ENCODE data around the gene SOX18. TPM values are rescaled to one million over a fixed set of nuclear protein-coding genes. Genes with fewer than 3 reads are reported as not detected.

Gene SOX18
- total RNA-seq, 2 experiments from 2014 or later = 0.13 to 0.21 TPM

DNA sequence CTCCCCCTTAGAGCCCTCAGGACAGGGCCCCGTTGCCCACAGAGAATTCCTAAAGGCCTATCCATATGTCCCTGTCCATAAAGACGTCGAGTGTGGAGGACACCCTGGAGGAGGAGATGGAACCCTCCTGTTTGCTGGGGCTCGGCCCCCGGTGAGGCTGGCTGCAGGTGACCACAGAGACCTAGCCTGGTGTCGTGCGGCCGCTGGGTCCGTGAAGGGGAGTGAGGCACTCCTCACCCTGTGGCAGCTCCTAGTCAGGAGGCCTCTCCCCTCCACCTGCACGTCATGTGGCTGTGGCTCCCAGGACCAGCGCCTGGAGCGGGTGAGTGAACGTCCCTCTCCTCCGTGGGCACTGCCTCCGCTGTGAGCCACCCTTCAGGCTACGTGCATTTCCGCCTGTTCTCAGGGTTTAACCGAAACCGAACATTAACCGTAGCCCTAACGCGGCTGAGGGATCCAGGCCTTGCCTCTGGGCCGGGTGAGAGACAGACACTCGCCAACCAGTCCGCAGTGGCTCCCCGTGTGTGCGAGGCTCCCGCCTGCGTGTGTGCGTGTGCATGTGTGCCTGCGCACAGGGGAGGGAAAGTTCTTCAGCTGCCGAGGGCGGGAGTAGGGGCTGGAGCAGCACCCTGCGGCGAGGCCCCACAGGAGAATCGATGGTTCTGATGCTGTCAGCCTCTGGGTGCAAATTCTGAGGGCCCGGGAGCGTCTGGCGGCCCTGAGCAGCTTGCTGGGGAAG, 7.6 kb upstream of the SOX18 start:
- H3K4me3 Mint-ChIP-seq = peak overlapping the region; percentile 75
- DNase-seq = peak; percentile 51
- H3K27ac Mint-ChIP-seq = peak overlapping the region; percentile 86
- H3K4me1 Mint-ChIP-seq (ENCODE audit: low read depth) = peaks cover 42% of the 10 kb centered on the region
- POLR2A ChIA-PET = interaction anchor here (0.9 kb wide), 1 partner anchor 19 kb away, joined by 6 read pairs; no protein-coding TSS in a partner anchor
- H3K36me3 Mint-ChIP-seq (ENCODE audit: low read depth) = no peaks in the 10 kb centered on the region
- peak; percentile 49 for ATAC-seq
- H3K9me3 Mint-ChIP-seq (ENCODE audit: insufficient read depth) = no peaks in the 10 kb centered on the region
- CTCF ChIA-PET = interaction anchor here (0.7 to 3.5 kb wide), 11 partner anchors 9 to 415 kb away, joined by 3 to 24 read pairs (median 4); partner anchors contain the start of genes ARFRP1, LKAAEAR1, PRPF6 and SAMD10
- peaks cover 4% of the 10 kb centered on the region for H3K27me3 Mint-ChIP-seq (ENCODE audit: low read depth)

DNA sequence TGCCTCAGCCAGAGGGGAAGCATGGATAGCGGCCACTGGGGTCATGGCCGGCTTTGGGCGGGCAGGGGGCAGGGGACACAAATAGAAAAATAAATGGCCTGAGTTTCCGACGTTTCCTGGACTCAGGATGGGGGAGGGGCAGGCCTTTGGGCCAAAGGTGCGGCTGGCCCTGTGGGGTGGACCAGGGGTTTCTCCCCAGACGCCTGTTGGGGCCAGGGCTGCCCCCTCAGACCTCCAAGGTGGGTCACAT, 7.1 kb upstream of the SOX18 start:
- ChIA-PET CTCF (interaction anchor here (3.1 to 3.5 kb wide), 2 partner anchors 17 to 76 kb away, joined by 19 to 24 read pairs; partner anchors contain the start of genes PRPF6 and SAMD10), POLR2A (no interaction called here)
- Mint-ChIP-seq H3K27ac (no peak overlapping the region), H3K4me3 (no peak overlapping the region), H3K27me3 (ENCODE audit: low read depth) (peaks cover 6% of the 10 kb centered on the region), H3K36me3 (ENCODE audit: low read depth) (no peaks in the 10 kb centered on the region), H3K4me1 (ENCODE audit: low read depth) (peaks cover 37% of the 10 kb centered on the region), H3K9me3 (ENCODE audit: insufficient read depth) (no peaks in the 10 kb centered on the region)
- ATAC-seq (no peak), DNase-seq (no peak)

DNA sequence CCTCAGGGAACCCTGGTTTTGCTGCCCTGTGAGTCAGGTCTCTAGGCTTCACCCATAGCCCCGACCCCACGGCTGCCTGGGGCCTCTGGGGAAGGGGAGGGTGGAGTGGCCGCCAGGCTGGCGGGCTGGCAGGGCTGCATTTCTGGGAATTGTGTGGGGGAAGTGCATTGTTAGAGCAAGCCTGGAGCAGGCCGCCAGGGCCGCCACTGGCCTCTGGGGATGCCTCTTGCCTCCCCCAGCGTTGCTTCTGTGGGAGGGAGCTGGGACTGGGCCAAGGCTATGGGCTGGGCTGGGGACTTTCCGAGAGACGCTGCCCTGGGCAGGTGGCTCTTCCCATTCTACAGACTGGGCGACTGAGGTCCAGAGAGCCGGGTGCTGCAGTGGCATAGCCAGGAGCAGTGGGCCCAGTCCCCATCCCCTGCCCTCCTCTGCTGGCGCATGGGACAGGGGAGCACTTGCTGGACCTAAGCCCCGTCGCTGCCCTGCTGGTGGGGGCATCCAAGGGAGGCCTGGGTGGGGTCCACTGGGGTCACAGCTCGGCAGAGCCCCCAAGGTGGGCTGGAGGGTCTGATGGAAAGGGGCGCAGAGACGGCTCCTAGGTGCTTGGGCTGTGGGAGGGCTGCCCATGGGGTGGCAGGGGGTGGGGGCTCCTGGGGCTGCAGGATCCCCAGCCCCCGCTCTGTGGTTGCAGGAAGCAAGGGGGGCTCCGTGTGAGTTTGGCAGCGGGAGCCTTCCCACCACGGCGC, 6.6 kb upstream of the SOX18 start:
- DNase-seq = no peak
- Mint-ChIP-seq H3K36me3 (ENCODE audit: low read depth) (no peaks in the 10 kb centered on the region), H3K4me3 (no peak overlapping the region), H3K9me3 (ENCODE audit: insufficient read depth) (no peaks in the 10 kb centered on the region), H3K27me3 (ENCODE audit: low read depth) (peaks cover 8% of the 10 kb centered on the region), H3K27ac (no peak overlapping the region), H3K4me1 (ENCODE audit: low read depth) (peaks cover 37% of the 10 kb centered on the region)
- ChIA-PET POLR2A (interaction anchor here (1.5 kb wide), 1 partner anchor 19 kb away, joined by 3 read pairs; no protein-coding TSS in a partner anchor), CTCF (interaction anchor here (3.1 to 3.5 kb wide), 2 partner anchors 16 to 76 kb away, joined by 19 to 24 read pairs; partner anchors contain the start of genes PRPF6 and SAMD10)
- ATAC-seq = no peak

DNA sequence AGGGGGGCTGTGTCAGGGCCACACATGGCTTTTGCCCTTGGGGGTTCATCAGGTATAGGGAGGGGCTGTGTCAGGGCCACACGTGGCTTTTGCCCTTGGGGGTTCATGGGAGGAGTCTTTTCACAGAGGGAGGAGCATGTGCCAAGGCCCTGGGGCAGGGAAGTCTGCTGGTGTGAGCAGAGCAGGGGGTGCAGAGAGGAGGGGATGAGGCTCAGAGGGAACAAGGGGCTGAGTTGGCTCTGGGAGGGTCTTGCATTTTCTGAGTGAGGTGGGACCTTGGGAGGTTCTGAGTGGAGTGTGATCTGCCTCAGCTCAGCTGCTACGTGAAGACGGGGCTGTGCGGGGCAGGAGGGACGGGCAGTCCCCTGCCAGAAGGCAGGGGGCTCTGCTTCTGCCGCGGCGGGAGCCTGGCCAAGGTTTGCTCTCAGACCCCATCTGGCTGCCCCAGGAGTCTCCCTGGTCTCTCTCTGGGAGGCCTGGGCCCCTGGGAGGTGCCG, 6.0 kb upstream of the SOX18 start:
- H3K27ac Mint-ChIP-seq = peak overlapping the region; percentile 30

DNA sequence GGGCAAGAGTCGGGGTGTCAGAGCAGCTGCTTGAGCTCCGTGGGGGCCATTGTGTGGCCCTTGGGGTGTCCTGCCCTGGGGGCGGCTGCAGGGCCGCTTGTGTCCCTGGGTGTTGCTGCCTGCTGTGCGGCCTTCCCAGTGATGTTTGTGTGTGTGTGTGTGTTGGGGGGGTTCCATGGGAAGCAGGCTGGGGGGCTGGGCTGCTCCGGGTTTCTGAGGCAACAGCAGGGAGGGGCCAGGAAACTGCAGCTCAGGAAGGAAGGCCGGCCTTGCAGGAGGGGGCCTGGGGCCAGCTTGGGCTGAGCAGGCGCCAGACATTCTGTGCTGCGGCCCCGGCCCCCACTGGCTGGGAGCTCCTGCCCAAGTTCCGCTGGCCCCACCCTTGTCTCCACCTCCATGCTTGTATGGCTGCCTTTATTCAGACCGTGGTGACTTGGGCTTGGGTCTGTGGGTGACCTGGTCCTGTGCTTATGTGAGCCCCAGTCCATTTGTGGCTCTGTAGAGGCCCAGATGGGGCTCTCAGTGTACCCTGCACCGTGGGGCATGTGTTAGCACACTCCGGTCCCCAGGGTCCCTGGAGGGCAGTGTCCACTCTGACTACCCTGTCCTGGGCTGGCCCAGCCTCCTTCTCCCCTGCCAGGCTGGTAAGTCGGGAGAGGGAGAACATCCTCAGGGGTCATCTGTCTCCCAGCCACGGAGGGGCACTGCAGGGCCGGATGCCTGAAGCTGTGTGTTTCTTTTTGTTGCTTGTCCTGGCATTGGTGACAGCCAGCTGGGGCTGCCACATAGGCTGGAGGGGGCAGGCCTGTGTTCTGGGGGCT, 4.6 kb upstream of the SOX18 start:
- Mint-ChIP-seq H3K4me3 (no peak overlapping the region), H3K27me3 (ENCODE audit: low read depth) (peaks cover 20% of the 10 kb centered on the region), H3K9me3 (ENCODE audit: insufficient read depth) (no peaks in the 10 kb centered on the region), H3K36me3 (ENCODE audit: low read depth) (no peaks in the 10 kb centered on the region), H3K27ac (peak overlapping the region; percentile 43), H3K4me1 (ENCODE audit: low read depth) (peaks cover 38% of the 10 kb centered on the region)
- POLR2A ChIA-PET = interaction anchor here (0.8 to 1.2 kb wide), 2 partner anchors 12 to 15 kb away, joined by 3 to 4 read pairs; no protein-coding TSS in a partner anchor
- CTCF ChIA-PET = interaction anchor here (0.6 to 7.5 kb wide), 9 partner anchors 9 to 74 kb away, joined by 3 to 51 read pairs (median 3); partner anchors contain the start of genes OPRL1, PRPF6, SAMD10 and TCEA2
- ATAC-seq (no peak), DNase-seq (no peak)

More for the DNA sequence above, 6.0 kb upstream of the SOX18 start:
- Mint-ChIP-seq H3K36me3 (ENCODE audit: low read depth) (no peaks in the 10 kb centered on the region), H3K4me1 (ENCODE audit: low read depth) (peaks cover 39% of the 10 kb centered on the region), H3K9me3 (ENCODE audit: insufficient read depth) (no peaks in the 10 kb centered on the region), H3K27me3 (ENCODE audit: low read depth) (peaks cover 14% of the 10 kb centered on the region), H3K4me3 (no peak overlapping the region)
- POLR2A ChIA-PET = interaction anchor here (1.5 kb wide), 1 partner anchor 19 kb away, joined by 3 read pairs; no protein-coding TSS in a partner anchor
- no peak for ATAC-seq
- CTCF ChIA-PET = interaction anchor here (1.2 to 7.5 kb wide), 4 partner anchors 16 to 64 kb away, joined by 3 to 51 read pairs (median 14); partner anchors contain the start of gene OPRL1
- no peak for DNase-seq

DNA sequence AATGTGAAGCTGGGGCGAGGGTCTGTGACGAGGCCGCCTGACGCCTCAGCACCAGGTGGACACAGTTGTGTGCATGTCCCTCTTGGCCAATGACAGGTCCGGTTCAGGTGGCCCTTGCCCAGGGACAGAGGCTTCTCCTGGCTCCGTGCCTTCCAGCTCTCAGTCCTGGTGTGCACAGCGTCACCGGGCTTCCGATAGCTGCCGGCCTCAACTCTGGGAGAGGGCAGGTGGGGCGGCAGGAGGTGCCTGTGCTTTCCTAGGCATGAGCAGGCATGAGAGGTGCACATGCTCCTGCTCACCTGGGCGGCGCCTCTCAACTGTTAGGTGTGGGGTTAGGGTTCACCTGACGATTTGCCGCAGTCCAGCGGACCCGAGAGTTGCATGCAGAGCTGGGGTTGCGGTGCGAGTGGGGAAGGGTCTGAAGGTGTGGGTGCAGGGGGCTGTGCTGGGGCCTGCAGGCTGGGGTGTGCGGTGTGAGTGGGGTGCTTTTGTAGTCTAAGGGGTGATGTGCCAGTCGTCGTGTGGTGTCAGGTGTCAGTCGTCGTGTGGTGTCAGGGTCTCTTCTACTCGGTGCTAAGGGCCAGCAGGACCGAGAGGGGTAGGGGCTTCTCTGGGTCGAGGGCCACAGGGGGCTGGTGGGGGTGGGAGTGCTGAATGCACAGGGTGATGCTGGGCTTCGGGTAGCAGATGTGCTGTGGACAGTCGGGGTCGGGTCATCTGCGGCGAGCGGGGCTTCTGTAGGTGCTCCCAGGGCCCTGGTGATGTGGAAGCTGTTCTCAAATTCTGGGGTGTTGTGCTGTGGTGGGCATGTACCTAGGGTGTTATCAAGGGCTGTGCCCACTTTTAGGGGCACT, 3.8 kb upstream of the SOX18 start:
- Mint-ChIP-seq H3K27me3 (ENCODE audit: low read depth) (peaks cover 22% of the 10 kb centered on the region), H3K9me3 (ENCODE audit: insufficient read depth) (no peaks in the 10 kb centered on the region), H3K4me1 (ENCODE audit: low read depth) (peaks cover 37% of the 10 kb centered on the region), H3K27ac (peak overlapping the region; percentile 43), H3K4me3 (no peak overlapping the region), H3K36me3 (ENCODE audit: low read depth) (no peaks in the 10 kb centered on the region)
- no peak for DNase-seq
- POLR2A ChIA-PET = interaction anchor here (0.8 kb wide), 1 partner anchor 9 kb away, joined by 3 read pairs; no protein-coding TSS in a partner anchor
- CTCF ChIA-PET = interaction anchor here (0.9 to 7.5 kb wide), 3 partner anchors 10 to 68 kb away, joined by 3 to 51 read pairs (median 3); partner anchors contain the start of gene TCEA2
- no peak for ATAC-seq

DNA sequence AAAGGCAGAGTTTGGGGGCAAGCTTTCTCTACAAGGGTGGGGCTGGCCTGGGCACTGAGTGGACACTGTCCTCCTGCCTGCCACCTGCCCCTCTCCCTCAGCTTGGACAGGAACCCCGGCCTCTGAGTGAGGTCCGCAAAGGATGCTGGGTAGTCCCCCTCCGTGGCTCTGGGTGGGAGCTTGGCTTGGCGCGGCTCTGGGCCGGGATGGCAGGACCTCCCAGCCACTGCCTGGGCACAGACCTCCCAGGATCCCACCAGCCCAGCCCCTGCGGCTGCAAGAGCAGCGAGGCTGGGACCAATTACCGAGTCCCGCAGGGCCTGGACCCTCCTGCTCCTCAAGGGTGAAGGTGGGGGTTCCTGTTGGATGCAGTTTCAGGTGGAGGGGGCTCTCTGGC, 2.9 kb upstream of the SOX18 start:
- Mint-ChIP-seq H3K9me3 (ENCODE audit: insufficient read depth) (no peaks in the 10 kb centered on the region), H3K4me3 (no peak overlapping the region), H3K27ac (no peak overlapping the region), H3K4me1 (ENCODE audit: low read depth) (peaks cover 33% of the 10 kb centered on the region), H3K27me3 (ENCODE audit: low read depth) (peaks cover 28% of the 10 kb centered on the region), H3K36me3 (ENCODE audit: low read depth) (no peaks in the 10 kb centered on the region)
- POLR2A ChIA-PET = interaction anchor here (0.7 to 0.8 kb wide), 2 partner anchors 10 to 16 kb away, joined by 3 read pairs; no protein-coding TSS in a partner anchor
- no peak for DNase-seq
- no peak for ATAC-seq
- CTCF ChIA-PET = interaction anchor here (1.1 to 7.5 kb wide), 2 partner anchors 13 to 72 kb away, joined by 5 to 51 read pairs; partner anchors contain the start of gene PRPF6

DNA sequence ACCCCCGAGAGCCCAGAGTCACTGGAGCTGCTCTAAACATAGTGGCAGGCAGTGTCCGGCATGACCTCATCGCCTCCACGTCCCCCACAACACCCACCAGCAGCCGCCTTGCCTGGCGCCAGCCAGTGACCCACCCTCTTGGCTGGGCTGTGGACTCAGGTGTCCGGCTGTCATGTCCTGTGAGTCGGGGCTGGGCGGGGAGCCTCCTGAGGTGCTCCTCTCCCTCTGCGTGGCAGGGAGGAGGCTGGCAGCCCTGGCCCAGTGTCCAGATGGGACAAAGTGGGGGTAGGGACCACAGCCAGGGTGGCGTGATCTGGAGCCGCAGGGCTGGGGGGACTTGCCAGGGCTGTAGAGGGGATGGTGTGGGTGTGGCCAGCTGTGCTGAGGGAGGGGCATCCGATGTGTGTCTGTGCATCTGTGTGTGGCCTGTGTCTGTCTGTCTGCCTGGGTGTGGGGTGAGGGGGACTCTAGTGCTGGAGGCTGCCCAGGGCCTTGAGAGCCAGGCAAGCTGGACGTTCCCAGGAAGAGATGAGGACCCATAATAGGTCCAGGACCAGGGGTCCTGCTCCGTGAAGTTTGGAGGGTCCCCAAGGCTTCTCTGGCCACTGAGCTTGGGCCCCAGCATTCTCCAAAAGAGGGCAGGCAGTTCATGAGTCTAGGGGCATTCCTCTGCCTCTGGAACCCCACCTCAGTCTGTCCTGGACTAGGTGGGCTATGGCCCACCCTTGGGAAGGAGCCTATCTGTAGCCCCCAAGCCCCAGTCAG, 2.3 kb upstream of the SOX18 start:
- Mint-ChIP-seq H3K4me1 (ENCODE audit: low read depth) (peaks cover 30% of the 10 kb centered on the region), H3K36me3 (ENCODE audit: low read depth) (no peaks in the 10 kb centered on the region), H3K4me3 (no peak overlapping the region), H3K27me3 (ENCODE audit: low read depth) (peaks cover 34% of the 10 kb centered on the region), H3K27ac (no peak overlapping the region), H3K9me3 (ENCODE audit: insufficient read depth) (no peaks in the 10 kb centered on the region)
- CTCF ChIA-PET = interaction anchor here (1.1 to 7.5 kb wide), 2 partner anchors 13 to 71 kb away, joined by 5 to 51 read pairs; partner anchors contain the start of gene PRPF6
- POLR2A ChIA-PET = interaction anchor here (0.7 kb wide), 1 partner anchor 17 kb away, joined by 3 read pairs; no protein-coding TSS in a partner anchor
- ATAC-seq = no peak
- no peak for DNase-seq

DNA sequence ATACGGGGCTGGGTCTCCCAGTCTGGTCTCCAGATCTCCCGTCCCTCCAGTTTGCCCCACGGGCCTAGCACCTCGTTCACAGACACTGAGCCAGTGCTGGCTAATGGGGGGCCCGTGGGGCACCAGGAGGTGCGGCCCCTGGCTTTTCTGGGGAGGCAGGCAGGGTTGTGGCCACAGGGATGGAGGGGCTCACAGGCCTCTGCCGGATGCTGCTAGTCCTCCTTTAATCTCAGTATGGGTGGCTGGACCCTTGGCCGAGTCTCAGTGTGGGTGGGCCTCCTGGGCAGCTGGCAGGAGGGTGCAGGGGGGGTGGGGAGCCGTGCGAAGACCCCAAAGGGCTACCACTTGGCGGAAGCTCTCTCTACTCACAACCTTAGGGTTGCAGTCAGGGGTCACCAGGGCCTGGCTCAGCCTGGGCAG, 1.6 kb upstream of the SOX18 start:
- ATAC-seq = no peak
- H3K4me3 Mint-ChIP-seq = no peak overlapping the region
- H3K27ac Mint-ChIP-seq = no peak overlapping the region
- CTCF ChIA-PET = interaction anchor here (7.5 kb wide), 1 partner anchor 12 kb away, joined by 51 read pairs; no protein-coding TSS in a partner anchor
- no peaks in the 10 kb centered on the region for H3K36me3 Mint-ChIP-seq (ENCODE audit: low read depth)
- POLR2A ChIA-PET = interaction anchor here (0.6 kb wide), 1 partner anchor 836 kb away, joined by 3 read pairs; no protein-coding TSS in a partner anchor
- peaks cover 33% of the 10 kb centered on the region for H3K4me1 Mint-ChIP-seq (ENCODE audit: low read depth)
- peaks cover 40% of the 10 kb centered on the region for H3K27me3 Mint-ChIP-seq (ENCODE audit: low read depth)
- no peak for DNase-seq
- no peaks in the 10 kb centered on the region for H3K9me3 Mint-ChIP-seq (ENCODE audit: insufficient read depth)

All from activated CD8-positive, alpha-beta T cell treated with anti-CD3 and anti-CD28 coated beads, Interleukin-2, amount 10 ng/mL, durations not matched to agents 7 days and 5 days (primary cell).